IMR-90 (cell line): Measurements from ENCODE around the gene GALNT14.

ENCODE experiments used
- BHLHE40 ChIP-seq: fragments of 150-350 bp; IDR thresholded peaks from 2 replicates; pipeline ENCODE4 v1.6.1; 2016; ENCODE audit warnings: mild to moderate bottlenecking, low read depth, low read length
- CEBPB ChIP-seq: IDR thresholded peaks from 2 replicates; pipeline ENCODE4 v1.6.1; 2012; ENCODE audit warnings: low read depth, low read length, improper control_type of control experiment
- ELK1 ChIP-seq: fragments of 150-350 bp; IDR thresholded peaks from 2 replicates; pipeline ENCODE4 v1.6.1; 2016; ENCODE audit warnings: low read depth, mild to moderate bottlenecking, low read length, moderate library complexity, borderline replicate concordance
- FOS ChIP-seq: fragments of 150-350 bp; IDR thresholded peaks from 2 replicates; pipeline ENCODE4 v1.6.1; 2016; ENCODE audit warnings: low read depth, low read length
- MAFK ChIP-seq: IDR thresholded peaks from 2 replicates; pipeline ENCODE4 v1.6.1; 2012; ENCODE audit warnings: low read depth, low read length, improper control_type of control experiment
- MXI1 ChIP-seq: IDR thresholded peaks from 2 replicates; pipeline ENCODE4 v1.6.1; 2012; ENCODE audit warnings: low read depth, mild to moderate bottlenecking, low read length, moderate library complexity, borderline replicate concordance
- NFE2L2 ChIP-seq: fragments of 150-350 bp; IDR thresholded peaks from 2 replicates; pipeline ENCODE4 v1.6.1; 2016; ENCODE audit warnings: low read depth, mild to moderate bottlenecking, low read length
- POLR2A ChIP-seq: IDR thresholded peaks from 2 replicates; pipeline ENCODE4 v1.6.1; 2012; ENCODE audit warnings: mild to moderate bottlenecking, low read depth, low read length
- RAD21 ChIP-seq: IDR thresholded peaks from 2 replicates; pipeline ENCODE4 v1.6.1; 2012; ENCODE audit warnings: low read length, improper control_type of control experiment
- RCOR1 ChIP-seq: IDR thresholded peaks from 2 replicates; pipeline ENCODE4 v1.6.1; 2012; ENCODE audit warnings: mild to moderate bottlenecking, low read length, improper control_type of control experiment; ENCODE audit not compliant: insufficient replicate concordance
- RFX5 ChIP-seq: IDR thresholded peaks from 2 replicates; pipeline ENCODE4 v1.8.0; 2012; ENCODE audit warnings: low read depth, mild to moderate bottlenecking, low read length, moderate library complexity
- SMC3 ChIP-seq: fragments of 150-350 bp; IDR thresholded peaks from 2 replicates; pipeline ENCODE4 v1.6.1; 2016; ENCODE audit warnings: low read depth, mild to moderate bottlenecking, antibody characterized with exemption, low read length, moderate library complexity
- USF2 ChIP-seq: fragments of 150-350 bp; IDR thresholded peaks from 2 replicates; pipeline ENCODE4 v1.6.1; 2017; ENCODE audit warnings: mild to moderate bottlenecking, antibody characterized with exemption, low read length, low read depth
- TF ChIP-seq, protein P1 (sequence below): conservative IDR thresholded peaks from 2 replicates; pipeline ENCODE4 v1.5.1; 2012; ENCODE audit warnings: mild to moderate bottlenecking, low read depth, low read length, improper control_type of control experiment

- TF ChIP-seq RFX5 (no peak), POLR2A (no peak), NFE2L2 (no peak), FOS (no peak), RCOR1 (no peak), USF2 (no peak), RAD21 (no peak), SMC3 (no peak), ELK1 (no peak), MXI1 (no peak), BHLHE40 (no peak), CEBPB (no peak), MAFK (no peak)
- TF ChIP-seq, protein P1, sequence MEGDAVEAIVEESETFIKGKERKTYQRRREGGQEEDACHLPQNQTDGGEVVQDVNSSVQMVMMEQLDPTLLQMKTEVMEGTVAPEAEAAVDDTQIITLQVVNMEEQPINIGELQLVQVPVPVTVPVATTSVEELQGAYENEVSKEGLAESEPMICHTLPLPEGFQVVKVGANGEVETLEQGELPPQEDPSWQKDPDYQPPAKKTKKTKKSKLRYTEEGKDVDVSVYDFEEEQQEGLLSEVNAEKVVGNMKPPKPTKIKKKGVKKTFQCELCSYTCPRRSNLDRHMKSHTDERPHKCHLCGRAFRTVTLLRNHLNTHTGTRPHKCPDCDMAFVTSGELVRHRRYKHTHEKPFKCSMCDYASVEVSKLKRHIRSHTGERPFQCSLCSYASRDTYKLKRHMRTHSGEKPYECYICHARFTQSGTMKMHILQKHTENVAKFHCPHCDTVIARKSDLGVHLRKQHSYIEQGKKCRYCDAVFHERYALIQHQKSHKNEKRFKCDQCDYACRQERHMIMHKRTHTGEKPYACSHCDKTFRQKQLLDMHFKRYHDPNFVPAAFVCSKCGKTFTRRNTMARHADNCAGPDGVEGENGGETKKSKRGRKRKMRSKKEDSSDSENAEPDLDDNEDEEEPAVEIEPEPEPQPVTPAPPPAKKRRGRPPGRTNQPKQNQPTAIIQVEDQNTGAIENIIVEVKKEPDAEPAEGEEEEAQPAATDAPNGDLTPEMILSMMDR: no peak
These were observed 152.0 kb downstream of the GALNT14 start for GRCh38 chr2:30986231-30986580.
